ENCODE data around the gene C1R. TPM values are rescaled to one million over a fixed set of nuclear protein-coding genes. Genes with fewer than 3 reads are reported as not detected.

Gene C1R
- total RNA-seq, 1 donor from 2014 or later: 2.5 TPM

GRCh38 chr12:7134396-7135166 lies 42.3 kb upstream of the C1R start:
- no peak overlapping the region for H3K4me3 ChIP-seq (ENCODE audit: low read depth, low read length)
- no peak for DNase-seq (ENCODE audit: low read depth)
- TF ChIP-seq, protein P1, sequence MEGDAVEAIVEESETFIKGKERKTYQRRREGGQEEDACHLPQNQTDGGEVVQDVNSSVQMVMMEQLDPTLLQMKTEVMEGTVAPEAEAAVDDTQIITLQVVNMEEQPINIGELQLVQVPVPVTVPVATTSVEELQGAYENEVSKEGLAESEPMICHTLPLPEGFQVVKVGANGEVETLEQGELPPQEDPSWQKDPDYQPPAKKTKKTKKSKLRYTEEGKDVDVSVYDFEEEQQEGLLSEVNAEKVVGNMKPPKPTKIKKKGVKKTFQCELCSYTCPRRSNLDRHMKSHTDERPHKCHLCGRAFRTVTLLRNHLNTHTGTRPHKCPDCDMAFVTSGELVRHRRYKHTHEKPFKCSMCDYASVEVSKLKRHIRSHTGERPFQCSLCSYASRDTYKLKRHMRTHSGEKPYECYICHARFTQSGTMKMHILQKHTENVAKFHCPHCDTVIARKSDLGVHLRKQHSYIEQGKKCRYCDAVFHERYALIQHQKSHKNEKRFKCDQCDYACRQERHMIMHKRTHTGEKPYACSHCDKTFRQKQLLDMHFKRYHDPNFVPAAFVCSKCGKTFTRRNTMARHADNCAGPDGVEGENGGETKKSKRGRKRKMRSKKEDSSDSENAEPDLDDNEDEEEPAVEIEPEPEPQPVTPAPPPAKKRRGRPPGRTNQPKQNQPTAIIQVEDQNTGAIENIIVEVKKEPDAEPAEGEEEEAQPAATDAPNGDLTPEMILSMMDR (conservative IDR thresholded peaks at IDR 0.05; ENCODE audit: low read depth, low read length): no peak

GRCh38 chr12:7131502-7131866 lies 39.2 kb upstream of the C1R start:
- H3K4me3 ChIP-seq (ENCODE audit: low read depth, low read length): peak overlapping the region; percentile 97
- TF ChIP-seq, protein P1 (conservative IDR thresholded peaks at IDR 0.05; ENCODE audit: low read depth, low read length): no peak

DNA sequence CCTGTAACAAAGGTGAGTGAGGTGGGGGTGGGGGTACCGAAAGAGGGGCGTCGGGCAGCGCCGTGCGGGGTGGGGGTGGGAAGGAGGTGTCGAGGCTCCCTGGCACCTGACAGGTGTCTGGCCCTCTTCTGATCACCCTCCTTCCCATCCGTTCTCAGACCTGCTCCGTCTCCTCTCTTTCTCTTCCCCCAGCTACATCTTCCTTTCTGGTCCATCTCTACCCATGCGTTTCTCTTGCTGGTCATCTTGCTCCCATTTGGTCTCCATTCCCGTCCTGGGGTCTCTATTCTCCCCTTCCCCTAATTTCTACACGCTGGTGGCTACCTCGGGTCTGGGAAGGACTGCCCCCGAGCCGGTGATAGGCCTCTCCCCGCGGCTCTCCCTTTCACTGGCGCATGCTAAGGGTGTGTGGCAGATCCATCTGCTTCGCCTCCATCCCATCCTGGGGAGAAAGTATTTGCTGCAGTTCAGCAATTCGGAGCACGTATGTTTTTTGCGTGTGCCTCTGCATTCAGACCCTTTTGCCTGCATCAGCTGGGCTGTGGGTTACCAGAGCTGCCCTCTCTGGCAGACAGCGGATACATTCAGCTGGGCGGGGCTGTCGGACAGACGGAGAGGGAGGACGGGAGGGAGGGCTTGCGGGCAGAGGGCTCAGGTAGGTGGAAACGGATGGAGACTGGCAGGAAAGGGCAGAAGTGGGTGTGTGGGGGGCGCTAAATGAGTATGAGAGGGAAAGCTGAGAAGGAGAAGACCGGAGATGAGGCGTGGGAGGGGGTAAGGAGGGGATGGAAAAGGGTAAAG lies 38.7 kb upstream of the C1R start:
- TF ChIP-seq, protein P1 (conservative IDR thresholded peaks at IDR 0.05; ENCODE audit: low read depth, low read length): peak; percentile 5
- H3K4me3 ChIP-seq (ENCODE audit: low read depth, low read length): peak overlapping the region; percentile 97
- no peak for DNase-seq (ENCODE audit: low read depth)

More at GRCh38 chr12:7131502-7131866, 39.2 kb upstream of the C1R start:
- DNase-seq (ENCODE audit: low read depth): no peak

GRCh38 chr12:7129872-7130691 lies 37.8 kb upstream of the C1R start, which contains the start of gene CLSTN3:
Gene CLSTN3, plus strand, starts transcription at chr12:7130371. Its CDS starts 278 bp downstream, at chr12:7130649.
- TF ChIP-seq, protein P1 (conservative IDR thresholded peaks at IDR 0.05; ENCODE audit: low read depth, low read length): no peak
- DNase-seq (ENCODE audit: low read depth): no peak
- peak within 1 kb of the TSS; percentile 97 for H3K4me3 ChIP-seq (ENCODE audit: low read depth, low read length)

DNA sequence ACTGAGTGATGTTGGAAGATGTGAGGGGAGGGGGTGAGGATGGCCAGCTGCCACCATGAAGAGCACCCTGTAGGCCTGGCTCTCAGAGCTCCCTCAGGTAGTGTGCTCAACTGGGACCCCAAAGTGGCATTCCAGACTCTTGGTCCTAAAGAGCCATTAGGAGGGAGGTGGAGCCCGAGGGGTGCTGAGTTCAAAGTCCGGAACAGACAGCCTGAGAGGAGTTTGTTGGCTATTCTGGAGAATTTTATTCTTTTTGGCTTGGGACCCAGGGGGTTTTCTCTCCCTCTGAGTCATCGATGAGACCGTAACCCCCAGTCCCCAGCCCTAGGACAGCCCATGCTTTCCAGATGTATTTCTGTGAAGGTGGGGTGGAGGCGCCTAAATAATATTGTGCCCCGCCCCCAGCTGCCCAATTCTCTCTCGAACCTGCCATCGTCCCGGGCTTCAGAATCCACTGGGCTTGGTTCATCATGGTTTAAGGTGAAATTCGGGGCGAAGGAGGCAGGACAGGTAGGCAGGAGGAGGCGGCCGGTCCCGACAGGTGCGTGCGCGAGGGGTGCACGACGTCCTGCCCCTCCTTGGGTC lies 37.1 kb upstream of the C1R start:
- no peak for DNase-seq (ENCODE audit: low read depth)
- peak overlapping the region; percentile 97 for H3K4me3 ChIP-seq (ENCODE audit: low read depth, low read length)
- TF ChIP-seq, protein P1 (conservative IDR thresholded peaks at IDR 0.05; ENCODE audit: low read depth, low read length): no peak

GRCh38 chr12:7128681-7129286 lies 36.5 kb upstream of the C1R start, which contains the start of gene RBP5:
Gene RBP5, minus strand, starts transcription at chr12:7128889. Its CDS starts 114 bp downstream, at chr12:7128775.
- no peak for DNase-seq (ENCODE audit: low read depth)
- TF ChIP-seq, protein P1 (conservative IDR thresholded peaks at IDR 0.05; ENCODE audit: low read depth, low read length): no peak
- peak within 1 kb of the TSS; percentile 97 for H3K4me3 ChIP-seq (ENCODE audit: low read depth, low read length)
